Esophagus muscularis mucosa (tissue), 4 donors: ENCODE results near the gene NFAM1. TPM values are rescaled to one million over a fixed set of nuclear protein-coding genes. Genes with fewer than 3 reads are reported as not detected.

Experiments
- DNase-seq: peaks from one replicate; pipeline ENCODE4 v3.0.0-alpha.2; 2017; ENCODE audit errors: extremely low spot score
- H3K27ac ChIP-seq, 4 donors: fragments of 200-600 bp; sonication (generic); replicated peaks in 1 of 4; 1 replicate in 3 of 4; 2 replicates in 1 of 4; pipeline ENCODE4 v1.5.1; 2016 to 2019; ENCODE audit warnings: mild to moderate bottlenecking in 1 of 4
- H3K27me3 ChIP-seq, 4 donors: fragments of 200-600 bp; sonication (generic); one replicate each; pipeline versions ENCODE4 v1.5.1 to v1.6.0; 2016 to 2019
- H3K36me3 ChIP-seq, 4 donors: fragments of 200-600 bp; sonication (generic); one replicate each; pipeline ENCODE4 v1.5.1; 2016 to 2019
- H3K4me1 ChIP-seq, 4 donors: fragments of 200-600 bp; sonication (generic); one replicate each; pipeline ENCODE4 v1.5.1; 2016 to 2019
- H3K4me3 ChIP-seq, 4 donors: fragments of 200-600 bp; sonication (generic); 1 replicate in 2 of 4; 2 replicates in 2 of 4; pipeline ENCODE4 v1.5.1; 2016 to 2019; ENCODE audit warnings: mild to moderate bottlenecking in 4 of 4, moderate library complexity in 1 of 4
- H3K9me3 ChIP-seq, 4 donors: fragments of 200-600 bp; sonication (generic); 1 replicate in 3 of 4; 2 replicates in 1 of 4; pipeline ENCODE4 v1.5.1; 2016 to 2019
- EP300 ChIP-seq: sonication (generic); formaldehyde crosslinking; IDR thresholded peaks from one replicate; pipeline ENCODE4 v1.6.1; 2017; ENCODE audit warnings: antibody characterized with exemption
- POLR2A ChIP-seq: fragments of 450-650 bp; IDR thresholded peaks from one replicate; pipeline ENCODE4 v1.6.1; 2017; ENCODE audit warnings: antibody characterized with exemption, moderate library complexity, mild to moderate bottlenecking, low read depth
- POLR2AphosphoS5 ChIP-seq, 2 donors: sonication (generic); formaldehyde crosslinking; IDR thresholded peaks; one replicate each; pipeline ENCODE4 v1.6.1; 2017; ENCODE audit warnings: antibody characterized with exemption in 2 of 2
- WGBS: methylation state at CpG from one replicate; pipeline ENCODE4 v1.1.5; 2018; 5-methylcytosine and 5-hydroxymethylcytosine counted together
- intact Hi-C: fragments of 100-400 bp; cut with DNase I; formaldehyde crosslinking; loops from one replicate; pipeline ENCODE4 v1.15.1; 2023
- total RNA-seq, 4 donors: library from RNA; depleted of rRNA; stranded (reverse); fragments of >200 nt; gene quantifications; one replicate each; pipeline versions ENCODE4 v1.1.0 to v1.2.1, GENCODE V29; 2016
- TF ChIP-seq, protein P1 (sequence below), 3 experiments: fragments of 200-600 bp in 2 of 3; fragments of 450-650 bp in 1 of 3; sonication (generic) in 2 of 3; IDR thresholded peaks; one replicate each; pipeline ENCODE4 v1.5.1; 2017 to 2019; ENCODE audit warnings: antibody characterized with exemption in 3 of 3, mild to moderate bottlenecking in 2 of 3, moderate library complexity in 1 of 3

The NFAM1 gene
- total RNA-seq, 4 donors from 2014 or later: 2.1 to 5.1 (median 2.9) TPM

DNA sequence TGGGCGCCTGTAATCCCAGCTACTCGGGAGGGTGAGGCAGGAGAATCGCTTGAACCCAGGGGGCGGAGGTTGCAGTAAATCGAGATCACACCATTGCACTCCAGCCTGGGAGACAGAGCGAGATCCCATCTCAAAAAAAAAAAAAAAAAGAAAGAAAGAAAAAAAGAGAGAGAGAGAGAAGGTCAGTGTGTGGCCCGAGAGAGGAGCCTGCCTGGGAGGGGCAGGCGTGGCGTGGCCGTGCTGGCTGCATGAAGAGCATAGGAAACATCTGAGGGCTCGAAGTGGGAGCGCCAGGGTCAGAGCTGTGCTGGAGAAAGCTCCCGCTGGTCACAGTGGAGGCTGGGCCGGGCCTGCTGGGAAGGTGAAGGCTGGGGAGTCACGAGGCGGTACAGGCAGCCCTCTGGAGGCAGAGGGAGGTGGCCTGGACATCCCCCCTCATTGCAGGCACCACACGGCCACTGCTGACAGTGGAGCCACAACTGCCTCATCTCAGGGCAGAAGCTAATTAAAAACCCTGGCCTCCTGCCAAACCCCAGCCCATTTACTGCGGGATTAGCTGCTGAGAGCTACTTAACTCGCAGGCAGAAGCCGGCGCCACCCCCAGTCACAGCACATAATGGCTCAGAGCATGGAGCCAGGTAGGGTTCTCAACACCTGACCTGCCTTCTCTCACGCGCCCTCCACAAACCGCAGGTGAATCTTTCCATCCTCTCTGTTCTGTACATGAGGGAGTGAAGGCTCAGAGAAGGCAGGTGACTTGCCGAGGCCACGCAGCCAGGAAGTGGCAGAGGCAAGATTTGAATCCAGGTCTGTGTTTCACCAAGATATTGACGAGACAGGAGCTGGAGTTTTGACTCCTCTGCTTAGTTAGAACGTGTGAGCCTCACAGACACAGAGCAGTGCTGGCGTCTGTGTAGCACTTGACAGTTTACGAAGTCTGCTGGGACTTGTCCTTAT is 32.6 kb downstream of the NFAM1 start:
- H3K4me3 ChIP-seq: no peak overlapping the region
- WGBS: 73% methylated on average over 22 of the region's 30 CpGs
- no peak for DNase-seq

DNA sequence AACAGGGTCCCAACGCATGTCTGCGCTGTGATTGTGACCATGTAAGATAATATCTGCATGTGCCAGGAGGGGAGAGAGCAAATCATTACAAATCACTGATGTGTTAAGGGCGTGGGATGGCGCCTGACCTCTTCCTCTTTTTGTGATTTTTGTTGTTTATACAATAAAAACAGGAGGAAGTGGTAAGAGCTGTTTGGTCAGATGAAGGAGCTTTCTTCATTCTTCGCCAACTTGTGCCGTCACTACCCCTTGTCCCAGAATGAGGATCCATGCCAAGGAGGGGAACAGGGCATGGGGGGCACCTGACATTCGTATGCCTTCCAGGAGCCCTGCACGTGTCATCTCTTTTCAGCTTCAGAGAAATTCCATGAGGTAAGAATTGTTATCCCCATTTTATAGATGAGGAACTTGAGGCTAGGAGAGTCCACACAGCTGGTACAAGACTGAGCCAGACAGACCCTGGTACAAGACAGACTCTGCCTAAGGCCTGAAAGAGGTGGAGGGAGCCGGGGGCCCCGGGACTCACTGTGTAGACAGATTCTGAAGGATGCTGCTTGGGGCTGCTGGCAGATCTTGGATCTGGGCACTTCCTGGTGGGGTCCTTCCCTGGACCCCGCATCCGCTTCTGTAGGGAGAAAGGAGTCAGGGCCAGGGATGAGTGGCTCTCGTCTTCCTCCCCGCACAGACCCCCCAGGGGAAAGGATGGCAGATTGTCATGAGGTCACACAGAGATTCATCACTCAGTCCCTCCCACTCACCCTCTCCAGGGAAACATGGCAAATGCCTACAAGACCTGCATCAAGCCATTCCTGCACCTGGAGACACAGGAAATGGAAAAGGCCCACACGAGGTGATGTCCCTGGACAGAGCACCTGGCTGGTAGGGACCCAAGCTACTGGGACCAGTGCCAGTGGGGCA is 34.6 kb downstream of the NFAM1 start:
- WGBS: 74% methylated on average over 14 of the region's 15 CpGs
- Histone ChIP-seq H3K36me3 (no peaks in the 10 kb centered on the region), H3K4me1 (no peaks in the 10 kb centered on the region), H3K27ac (peak overlapping the region; percentile 36 to 65 (median 53)), H3K9me3 (no peaks in the 10 kb centered on the region), H3K4me3 (no peak overlapping the region), H3K27me3 (peaks cover 0 to 7% (median 0%) of the 10 kb centered on the region in 4 donors)
- intact Hi-C loops: no loop called here
- DNase-seq: no peak
- TF ChIP-seq POLR2A (no peak), POLR2AphosphoS5 (IDR thresholded peaks at IDR 0.05) (no peak), EP300 (no peak)
- TF ChIP-seq, protein P1, sequence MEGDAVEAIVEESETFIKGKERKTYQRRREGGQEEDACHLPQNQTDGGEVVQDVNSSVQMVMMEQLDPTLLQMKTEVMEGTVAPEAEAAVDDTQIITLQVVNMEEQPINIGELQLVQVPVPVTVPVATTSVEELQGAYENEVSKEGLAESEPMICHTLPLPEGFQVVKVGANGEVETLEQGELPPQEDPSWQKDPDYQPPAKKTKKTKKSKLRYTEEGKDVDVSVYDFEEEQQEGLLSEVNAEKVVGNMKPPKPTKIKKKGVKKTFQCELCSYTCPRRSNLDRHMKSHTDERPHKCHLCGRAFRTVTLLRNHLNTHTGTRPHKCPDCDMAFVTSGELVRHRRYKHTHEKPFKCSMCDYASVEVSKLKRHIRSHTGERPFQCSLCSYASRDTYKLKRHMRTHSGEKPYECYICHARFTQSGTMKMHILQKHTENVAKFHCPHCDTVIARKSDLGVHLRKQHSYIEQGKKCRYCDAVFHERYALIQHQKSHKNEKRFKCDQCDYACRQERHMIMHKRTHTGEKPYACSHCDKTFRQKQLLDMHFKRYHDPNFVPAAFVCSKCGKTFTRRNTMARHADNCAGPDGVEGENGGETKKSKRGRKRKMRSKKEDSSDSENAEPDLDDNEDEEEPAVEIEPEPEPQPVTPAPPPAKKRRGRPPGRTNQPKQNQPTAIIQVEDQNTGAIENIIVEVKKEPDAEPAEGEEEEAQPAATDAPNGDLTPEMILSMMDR (IDR thresholded peaks at IDR 0.05): no peak

More for the DNA sequence above, 32.6 kb downstream of the NFAM1 start:
- no peak overlapping the region for H3K27ac ChIP-seq
- TF ChIP-seq POLR2A (no peak), EP300 (no peak), POLR2AphosphoS5 (IDR thresholded peaks at IDR 0.05) (no peak)
- TF ChIP-seq, protein P1 (IDR thresholded peaks at IDR 0.05): no peak
- no peaks in the 10 kb centered on the region for H3K9me3 ChIP-seq
- no peaks in the 10 kb centered on the region for H3K4me1 ChIP-seq
- H3K27me3 ChIP-seq: peaks cover 0 to 15% (median 0%) of the 10 kb centered on the region in 4 donors
- no peaks in the 10 kb centered on the region for H3K36me3 ChIP-seq
- intact Hi-C loops: no loop called here

GRCh38 chr22:42396621-42397331 is 35.4 kb downstream of the NFAM1 start:
- TF ChIP-seq EP300 (no peak), POLR2AphosphoS5 (IDR thresholded peaks at IDR 0.05) (no peak), POLR2A (no peak)
- TF ChIP-seq, protein P1 (IDR thresholded peaks at IDR 0.05): no peak
- H3K9me3 ChIP-seq: no peaks in the 10 kb centered on the region
- 70% methylated on average over 18 of the region's 24 CpGs for WGBS
- H3K27me3 ChIP-seq: peaks cover 0 to 3% (median 0%) of the 10 kb centered on the region in 4 donors
- H3K36me3 ChIP-seq: no peaks in the 10 kb centered on the region
- no peak for DNase-seq
- H3K4me1 ChIP-seq: no peaks in the 10 kb centered on the region
- intact Hi-C loops: no loop called here
- peak overlapping the region; percentile 36 to 65 (median 53) for H3K27ac ChIP-seq
- no peak overlapping the region for H3K4me3 ChIP-seq

DNA sequence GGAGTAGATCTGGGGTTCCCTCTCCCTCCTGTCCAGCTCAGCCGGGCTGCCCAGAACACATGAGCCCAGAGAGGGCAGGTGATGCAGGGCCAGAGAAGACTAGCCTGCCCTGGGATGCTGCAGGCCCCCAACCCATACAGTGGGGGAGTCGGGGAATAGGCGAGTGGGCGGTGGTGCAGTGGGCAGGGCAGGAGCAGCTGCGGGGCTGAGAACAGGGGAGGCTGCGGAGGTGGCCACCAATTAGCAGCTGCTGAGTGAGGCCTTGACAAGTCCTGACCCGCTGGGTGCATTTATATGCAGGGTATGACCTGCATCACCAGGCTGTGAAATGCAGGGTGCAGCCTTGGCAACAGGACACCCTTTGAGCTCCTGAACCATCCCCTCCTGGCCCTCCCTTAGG is 43.1 kb downstream of the NFAM1 start:
- Histone ChIP-seq H3K4me1 (no peaks in the 10 kb centered on the region), H3K27ac (no peak overlapping the region), H3K4me3 (no peak overlapping the region), H3K27me3 (no peaks in the 10 kb centered on the region), H3K9me3 (no peaks in the 10 kb centered on the region), H3K36me3 (no peaks in the 10 kb centered on the region)
- 94% methylated on average over 3 of the region's 7 CpGs for WGBS
- DNase-seq: no peak
- intact Hi-C loops: no loop called here
- TF ChIP-seq POLR2A (no peak), EP300 (no peak), POLR2AphosphoS5 (IDR thresholded peaks at IDR 0.05) (no peak)
- TF ChIP-seq, protein P1 (IDR thresholded peaks at IDR 0.05): no peak
